Measurements from ENCODE around the gene TRPM3.

The TRPM3 gene

DNA sequence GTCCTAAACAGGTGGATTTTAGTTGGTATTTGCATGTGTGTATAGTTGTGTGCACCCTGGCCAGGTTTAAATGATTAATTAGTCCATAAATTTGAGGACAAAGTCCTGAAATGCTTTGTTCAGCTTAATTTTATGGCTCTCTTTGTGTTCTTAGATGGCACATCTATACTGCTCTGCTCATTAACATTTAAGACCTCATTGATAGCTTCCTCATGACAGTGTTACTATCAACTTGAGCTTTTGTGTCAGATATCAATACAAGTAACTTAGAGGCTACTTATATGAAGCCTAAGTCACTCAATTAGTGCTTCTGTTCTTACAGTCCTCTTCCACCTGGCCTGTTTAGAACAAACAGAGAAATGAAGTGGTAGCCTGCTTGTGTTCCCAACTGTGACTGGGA lies 240.9 kb downstream of the TRPM3 start:
- no peak for DNase-seq

GRCh38 chr9:70878576-70878975 lies 242.8 kb downstream of the TRPM3 start:
- no peak for DNase-seq

DNA sequence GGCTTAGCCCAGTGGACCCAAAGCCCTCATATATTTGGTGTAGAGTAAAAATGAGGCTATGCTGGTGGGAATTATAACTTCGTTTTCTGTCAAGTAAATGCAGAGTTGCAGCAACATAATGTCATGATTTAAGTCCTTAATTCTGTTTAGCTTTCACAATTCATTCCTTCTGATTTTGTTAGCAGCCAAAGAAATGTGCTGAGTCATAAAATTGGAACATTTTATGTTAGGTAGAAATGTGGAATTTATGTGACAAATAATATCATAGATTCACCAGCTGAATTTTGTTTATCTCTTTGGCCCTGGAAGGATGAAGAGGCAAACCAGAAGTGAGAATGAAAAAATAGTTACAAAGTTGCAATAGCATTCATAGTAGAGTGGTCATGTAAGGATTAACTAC lies 247.0 kb downstream of the TRPM3 start:
- DNase-seq, result no peak

DNA sequence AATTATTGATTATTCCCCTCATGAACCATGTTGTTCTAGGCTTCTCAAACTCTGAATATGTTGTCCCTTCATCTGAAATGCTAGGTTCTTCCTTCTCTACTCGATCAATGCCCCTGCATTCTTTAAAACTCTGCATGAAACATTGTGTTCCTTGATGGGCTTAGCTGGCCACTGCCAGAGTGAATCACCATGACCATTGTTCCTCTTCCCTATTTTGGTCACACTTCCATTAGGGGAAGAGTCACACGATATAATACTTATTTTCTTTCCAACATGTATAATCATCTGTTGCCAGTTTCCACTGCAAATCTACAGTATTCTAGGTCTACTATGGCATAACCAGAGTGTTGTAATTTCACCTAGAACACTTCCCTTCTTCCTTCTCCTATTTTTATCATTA lies 247.9 kb downstream of the TRPM3 start:
- DNase-seq, result no peak

- DNase-seq, result no peak
Measured at GRCh38 chr9:70868661-70869652, 252.5 kb downstream of the TRPM3 start.

- DNase-seq, result no peak
Measured at GRCh38 chr9:70868041-70868440, 253.4 kb downstream of the TRPM3 start.

DNA sequence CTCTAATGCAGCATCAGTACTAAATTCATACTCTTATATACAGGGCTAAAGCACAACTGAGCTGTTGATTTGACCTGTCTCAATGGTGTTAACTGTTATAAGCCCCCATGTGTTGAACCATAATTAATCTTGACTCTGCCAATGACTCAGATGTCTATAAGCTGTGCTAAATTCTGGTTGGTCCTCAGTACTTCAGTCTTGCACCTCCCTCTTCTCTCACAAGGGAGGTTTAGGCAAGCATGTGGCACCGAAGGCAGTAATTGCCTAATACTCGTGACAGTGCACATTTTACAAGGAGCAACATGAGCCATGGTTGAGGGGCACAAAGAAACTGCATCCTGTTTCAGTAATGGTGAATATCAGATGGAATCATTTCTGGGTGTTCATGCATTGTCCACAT lies 255.9 kb downstream of the TRPM3 start:
- no peak for DNase-seq

- no peak for DNase-seq
Measured at GRCh38 chr9:70861797-70862196, 259.6 kb downstream of the TRPM3 start.

DNA sequence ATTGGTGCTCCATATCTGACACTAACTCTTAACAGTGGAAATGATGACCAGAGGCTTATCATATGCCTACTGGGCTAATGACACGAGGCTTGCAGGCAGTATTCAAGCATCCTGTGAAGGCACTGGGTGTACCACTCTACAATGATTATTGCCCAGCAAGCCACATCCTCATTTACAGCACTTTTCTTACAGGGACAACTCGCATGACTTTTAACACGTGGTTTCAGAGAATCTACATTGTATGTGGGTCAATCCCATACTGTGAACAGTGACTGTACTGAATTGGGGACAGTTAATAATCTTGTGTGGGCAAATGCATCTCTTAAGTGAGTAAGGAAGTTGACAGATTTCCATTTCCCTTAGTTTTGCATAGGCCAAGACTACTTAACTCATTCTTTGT lies 260.0 kb downstream of the TRPM3 start:
- no peak for DNase-seq

GRCh38 chr9:70859694-70860093 lies 261.7 kb downstream of the TRPM3 start:
- no peak for DNase-seq

DNA sequence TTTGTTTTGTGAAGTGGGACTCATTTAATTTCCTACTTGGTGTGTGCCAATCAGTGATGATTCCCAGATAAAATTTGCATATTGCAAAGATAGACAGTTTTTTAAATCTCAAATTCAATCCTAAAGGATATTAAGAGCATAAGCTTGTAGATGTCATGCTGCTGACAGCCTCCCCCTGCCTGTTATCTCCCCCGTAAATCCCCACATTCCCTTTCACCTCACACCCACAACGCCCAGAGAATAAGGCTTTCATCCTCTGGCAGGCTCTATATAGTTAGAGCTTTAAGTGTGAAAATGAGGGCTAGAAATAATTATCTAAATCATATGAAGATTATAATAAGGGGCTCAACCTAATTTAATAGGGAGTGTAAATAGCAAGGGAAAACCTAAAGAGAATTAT lies 265.0 kb downstream of the TRPM3 start:
- no peak for DNase-seq

GRCh38 chr9:70852711-70853240 lies 268.6 kb downstream of the TRPM3 start:
- DNase-seq, result no peak

DNA sequence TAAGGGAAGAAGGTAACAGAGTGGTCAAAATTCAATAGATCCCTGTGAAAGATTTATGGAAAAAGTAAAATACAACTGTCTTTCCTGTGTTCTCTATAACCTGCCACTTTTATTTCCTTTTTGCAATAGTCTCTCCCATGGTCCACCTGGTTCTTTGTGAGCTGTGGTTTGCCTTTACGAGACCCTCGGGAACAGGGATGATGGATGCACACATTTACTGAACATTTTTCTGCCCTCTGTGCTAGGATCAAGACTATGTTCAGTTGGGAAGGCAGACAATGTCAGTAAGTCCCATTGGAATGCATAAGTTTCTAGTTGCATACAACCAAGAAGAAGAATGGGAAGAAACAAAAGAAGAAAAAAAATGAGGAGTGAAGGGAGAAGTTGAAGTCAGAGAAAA lies 281.2 kb downstream of the TRPM3 start:
- DNase-seq, result no peak

DNA sequence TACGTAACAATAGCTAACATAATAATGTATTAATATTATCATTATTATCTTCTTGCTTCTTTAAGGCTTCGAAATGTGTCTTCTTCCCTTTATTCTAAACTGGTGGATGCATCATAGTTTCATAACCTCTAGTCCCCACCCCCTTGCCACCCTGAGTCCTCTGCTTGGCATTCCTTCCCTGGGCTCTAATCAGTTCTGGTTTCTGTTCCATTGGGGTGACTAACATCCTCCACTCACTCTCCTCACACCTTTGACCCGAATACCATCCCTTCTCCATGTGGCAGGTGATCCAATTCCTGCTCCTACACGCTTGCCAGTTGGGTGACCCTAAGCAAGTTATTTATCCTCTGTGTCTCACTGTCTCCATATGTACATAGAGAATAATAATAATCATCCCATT lies 286.1 kb downstream of the TRPM3 start:
- DNase-seq, result no peak

- DNase-seq, result no peak
Measured at GRCh38 chr9:70832492-70832891, 288.9 kb downstream of the TRPM3 start.

DNA sequence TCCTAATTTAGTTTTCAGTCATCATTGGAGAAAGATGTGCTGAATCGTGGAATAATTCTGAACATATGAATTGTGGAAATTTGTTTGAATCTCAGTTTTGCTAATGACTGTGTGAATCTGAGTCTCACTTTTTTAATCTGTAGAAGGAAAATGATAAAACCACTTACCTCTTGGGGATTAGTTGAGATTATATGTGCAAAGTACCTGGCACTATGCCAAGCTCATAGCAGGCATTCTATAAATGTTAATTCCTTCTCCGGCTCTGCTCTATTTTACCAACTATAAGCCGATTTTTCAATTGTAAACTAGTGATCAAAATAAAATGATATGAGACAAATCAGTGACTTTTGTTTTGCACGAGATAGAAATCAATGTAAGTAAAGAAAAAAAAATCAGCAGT lies 290.8 kb downstream of the TRPM3 start:
- DNase-seq, result no peak

- DNase-seq, result no peak
Measured at GRCh38 chr9:70829591-70830265, 291.7 kb downstream of the TRPM3 start.

DNA sequence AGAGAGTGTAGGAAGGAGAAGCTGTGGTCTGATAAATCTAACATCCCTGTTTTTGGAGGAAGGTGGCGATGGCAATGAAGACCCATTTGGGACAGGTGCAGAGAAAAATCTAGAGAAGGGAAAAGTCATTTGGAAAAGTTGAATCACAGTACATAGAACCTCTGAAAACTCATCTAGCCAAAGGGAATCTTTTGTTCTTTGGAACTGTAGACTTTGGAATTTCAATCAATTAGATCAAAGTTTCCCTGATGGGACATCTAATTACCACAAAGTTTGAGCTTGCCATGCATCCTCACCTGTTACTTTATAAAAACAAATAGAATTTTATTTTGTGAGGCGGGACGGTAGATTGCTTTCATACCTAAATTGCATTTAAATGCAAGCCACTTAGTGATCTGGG lies 294.9 kb downstream of the TRPM3 start:
- no peak for DNase-seq

- DNase-seq, result no peak
Measured at GRCh38 chr9:70823284-70823683, 298.1 kb downstream of the TRPM3 start.

- no peak for DNase-seq
Measured at GRCh38 chr9:70817311-70817710, 304.1 kb downstream of the TRPM3 start.

GRCh38 chr9:70816891-70817290 lies 304.5 kb downstream of the TRPM3 start:
- DNase-seq, result no peak

- no peak for DNase-seq
Measured at GRCh38 chr9:70816316-70816715, 305.1 kb downstream of the TRPM3 start.

- DNase-seq, result no peak
Measured at GRCh38 chr9:70814597-70814996, 306.8 kb downstream of the TRPM3 start.

DNA sequence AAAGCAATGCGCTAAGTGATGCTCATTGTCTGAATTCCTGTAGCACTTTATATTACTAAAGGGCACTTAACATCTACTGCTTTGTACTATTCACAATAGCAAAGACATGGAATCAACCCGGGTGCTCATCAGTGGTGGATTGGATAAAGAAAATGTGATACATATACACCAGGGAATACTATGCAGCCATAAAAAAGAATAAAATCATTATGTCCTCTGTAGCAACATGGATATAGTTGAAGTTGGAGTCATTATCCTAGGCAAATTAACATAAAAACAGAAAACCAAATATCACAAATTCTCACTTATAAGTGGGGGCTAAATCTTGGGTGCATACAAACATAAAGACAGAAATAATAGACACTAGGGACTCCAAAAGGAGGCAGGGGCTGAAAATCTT lies 308.3 kb downstream of the TRPM3 start:
- DNase-seq, result no peak
